PC-3 (cell line): ENCODE measurements around the gene TNS3. TPM values are rescaled to one million over a fixed set of nuclear protein-coding genes. Genes with fewer than 3 reads are reported as not detected.

ENCODE experiments used
- ATAC-seq: fragments of 200-7000 bp; cut with Tn5 transposase; 2 replicates; pipeline ENCODE4 v1.9.1; 2020; ENCODE audit warnings: mild to moderate bottlenecking, moderate library complexity
- BruUV-seq: library from RNA; stranded (reverse); fragments of 400-500 nt; replicated peaks from 2 replicates; lab custom pipeline; 2021; lab: Mats Ljungman, UMichigan
- CTCF ChIA-PET: fragments of 300-600 bp; sonication (Branson Sonifier 250); formaldehyde crosslinking; loops from one replicate; lab custom pipeline; 2022; ENCODE audit warnings: antibody characterized with exemption; lab: Charles Lee
- POLR2A ChIA-PET: fragments of 300-600 bp; sonication (Branson Sonifier 250); formaldehyde crosslinking; loops from one replicate; lab custom pipeline; 2022; ENCODE audit warnings: antibody characterized with exemption; ENCODE audit not compliant: unreplicated experiment; lab: Charles Lee
- DNase-seq: peaks from one replicate; pipeline ENCODE4 v3.0.0-alpha.2; 2015
- H2AFZ ChIP-seq: fragments of 300-600 bp; sonication (generic); 2 replicates; pipeline ENCODE4 v1.6.0; 2016; ENCODE audit warnings: antibody characterized with exemption, low read length
- H3F3A ChIP-seq: fragments of 300-600 bp; sonication (generic); one replicate; pipeline ENCODE4 v1.6.0; 2017; ENCODE audit warnings: antibody characterized with exemption, low read length, control low read depth, mild to moderate bottlenecking; ENCODE audit not compliant: unreplicated experiment
- H3K27ac ChIP-seq: fragments of 300-600 bp; sonication (generic); 2 replicates; pipeline ENCODE4 v1.5.1; 2016; ENCODE audit warnings: mild to moderate bottlenecking, low read length
- H3K27me3 ChIP-seq: fragments of 300-600 bp; sonication (generic); 2 replicates; pipeline ENCODE4 v1.6.1; 2016; ENCODE audit warnings: low read length, mixed read lengths
- H3K36me3 ChIP-seq: fragments of 300-600 bp; sonication (generic); 2 replicates; pipeline ENCODE4 v1.6.1; 2016; ENCODE audit warnings: low read depth, mixed run types, low read length, mixed read lengths
- H3K4me1 ChIP-seq: fragments of 300-600 bp; sonication (generic); 2 replicates; pipeline ENCODE4 v1.5.1; 2016; ENCODE audit warnings: low read length; ENCODE audit not compliant: insufficient read depth
- H3K4me2 ChIP-seq: fragments of 300-600 bp; sonication (generic); 2 replicates; pipeline ENCODE4 v1.6.0; 2016; ENCODE audit warnings: low read length
- H3K4me3 ChIP-seq: fragments of 300-600 bp; sonication (generic); 2 replicates; pipeline ENCODE4 v1.5.1; 2016; ENCODE audit warnings: mild to moderate bottlenecking, low read length, mixed read lengths
- H3K79me2 ChIP-seq: fragments of 300-600 bp; sonication (generic); 2 replicates; pipeline ENCODE4 v1.6.1; 2017; ENCODE audit warnings: low read length, mixed read lengths
- H3K9ac ChIP-seq: fragments of 300-600 bp; sonication (generic); 2 replicates; pipeline ENCODE4 v1.6.0; 2016; ENCODE audit warnings: mild to moderate bottlenecking, low read length
- H3K9me2 ChIP-seq: fragments of 300-600 bp; sonication (generic); replicated peaks from 2 replicates; pipeline ENCODE4 v1.6.1; 2016; ENCODE audit warnings: mixed run types, low read length, mixed read lengths
- H3K9me3 ChIP-seq: fragments of 300-600 bp; sonication (generic); 2 replicates; pipeline ENCODE4 v1.6.1; 2016; ENCODE audit warnings: low read length, mixed read lengths
- H4K20me1 ChIP-seq: fragments of 300-600 bp; sonication (generic); 2 replicates; pipeline ENCODE4 v1.6.1; 2016; ENCODE audit warnings: low read length, mixed read lengths
- CTCF ChIP-seq: fragments of 300-600 bp; sonication (generic); conservative IDR thresholded peaks from 2 replicates; pipeline ENCODE4 v1.5.1; 2017; ENCODE audit warnings: antibody characterized with exemption, low read depth, mild to moderate bottlenecking, low read length
- EZH2 ChIP-seq: fragments of 300-600 bp; sonication (generic); IDR thresholded peaks from one replicate; pipeline ENCODE4 v1.6.1; 2017; ENCODE audit warnings: antibody characterized with exemption, mild to moderate bottlenecking, low read length; ENCODE audit not compliant: unreplicated experiment
- EZH2phosphoT487 ChIP-seq: fragments of 300-600 bp; sonication (generic); IDR thresholded peaks from 2 replicates; pipeline ENCODE4 v1.6.1; 2018; ENCODE audit warnings: mild to moderate bottlenecking, antibody characterized with exemption, low read length, borderline replicate concordance
- intact Hi-C: fragments of 100-400 bp; cut with micrococcal nuclease; formaldehyde crosslinking; loops from 2 replicates; pipeline ENCODE4 v1.9.0; 2023
- total RNA-seq: library from RNA; depleted of rRNA; stranded (reverse); fragments of >200 nt; gene quantifications from 2 replicates; pipeline ENCODE4 v1.2.3, GENCODE V29; 2014

TNS3 gene
- total RNA-seq, 1 experiment from 2014 or later, result 72.3 TPM

GRCh38 chr7:47475880-47476227 lies 106.1 kb downstream of the TNS3 start:
- no peaks in the 10 kb centered on the region for H3K27me3 ChIP-seq
- H3K36me3 ChIP-seq, result no peaks in the 10 kb centered on the region; the same call in 1 of the 2 replicates
- peaks cover 9% of the 10 kb centered on the region; the same call in 1 of the 2 replicates for H4K20me1 ChIP-seq
- no peak for TF ChIP-seq EZH2phosphoT487
- no peak for TF ChIP-seq EZH2
- TF ChIP-seq CTCF, result no peak
- no peak overlapping the region; the same call in 1 of the 2 replicates for H3K4me3 ChIP-seq
- no peaks in the 10 kb centered on the region for H3F3A ChIP-seq
- no peak overlapping the region for H3K9ac ChIP-seq
- H3K27ac ChIP-seq, result peak overlapping the region; percentile 78
- H3K4me1 ChIP-seq, result peaks cover 31% of the 10 kb centered on the region
- H3K9me2 ChIP-seq, result no peaks in the 10 kb centered on the region
- no peaks in the 10 kb centered on the region for H3K9me3 ChIP-seq
- no TSS peak for BruUV-seq
- ChIA-PET CTCF (interaction anchor here (0.8 to 1.0 kb wide), 2 partner anchors 23 to 40 kb away, joined by 5 to 6 read pairs; no protein-coding TSS in a partner anchor), POLR2A (no interaction called here)
- H3K79me2 ChIP-seq, result peaks cover 71% of the 10 kb centered on the region
- DNase-seq, result peak; percentile 54
- ATAC-seq, result 0 out of 2 replicates have a peak, but pooled peaks have one; percentile 1
- intact Hi-C loops, result loop anchor here (1.0 kb wide), 1 partner anchor 23 kb away; no protein-coding TSS in a partner anchor
- no peak overlapping the region for H2AFZ ChIP-seq
- H3K4me2 ChIP-seq, result peak overlapping the region; percentile 61

GRCh38 chr7:47474937-47475879 lies 106.7 kb downstream of the TNS3 start:
- H2AFZ ChIP-seq, result no peak overlapping the region
- CTCF ChIA-PET, result interaction anchor here (0.7 to 1.0 kb wide), 3 partner anchors 23 to 59 kb away, joined by 3 to 6 read pairs (median 5); no protein-coding TSS in a partner anchor
- H3K4me3 ChIP-seq, result no peak overlapping the region; the same call in 1 of the 2 replicates

More at GRCh38 chr7:47474937-47475879, 106.7 kb downstream of the TNS3 start:
- ATAC-seq, result peak; percentile 98
- Histone ChIP-seq H3K9me3 (no peaks in the 10 kb centered on the region), H3K9ac (0 out of 2 replicates have a peak overlapping the region, but pooled peaks have one; percentile 15), H3K9me2 (no peaks in the 10 kb centered on the region), H3K27me3 (no peaks in the 10 kb centered on the region), H3F3A (no peaks in the 10 kb centered on the region), H3K4me1 (peaks cover 31% of the 10 kb centered on the region), H3K79me2 (peaks cover 65% of the 10 kb centered on the region), H4K20me1 (peaks cover 9% of the 10 kb centered on the region; the same call in 1 of the 2 replicates), H3K36me3 (no peaks in the 10 kb centered on the region; the same call in 1 of the 2 replicates), H3K4me2 (peak overlapping the region; percentile 61), H3K27ac (peak overlapping the region; percentile 78)
- POLR2A ChIA-PET, result interaction anchor here (0.6 kb wide), 1 partner anchor 12 kb away, joined by 3 read pairs; no protein-coding TSS in a partner anchor
- TF ChIP-seq EZH2 (no peak), CTCF (0 out of 2 replicates have a peak, but pooled peaks have one; percentile 20)
- intact Hi-C loops, result loop anchor here (1.0 kb wide), 1 partner anchor 22 kb away; no protein-coding TSS in a partner anchor
- peak; percentile 96 for DNase-seq
- TSS peak; percentile 69 for BruUV-seq
